C4-2B (cell line): ENCODE data around the gene FCN3.
A peak's percentile ranks its signal among the peaks of the same experiment; 100 is the strongest.

Source experiments
- H3K27ac ChIP-seq: fragments of 450-650 bp; 2 replicates; pipeline ENCODE4 v1.5.1; 2017
- ZFX ChIP-seq: fragments of 450-650 bp; IDR thresholded peaks from 2 replicates; pipeline ENCODE4 v1.6.1; 2017
- TF ChIP-seq, protein P1 (sequence below): fragments of 450-650 bp; conservative IDR thresholded peaks from 2 replicates; pipeline ENCODE4 v1.5.1; 2017; ENCODE audit warnings: mild to moderate bottlenecking

Gene FCN3

DNA sequence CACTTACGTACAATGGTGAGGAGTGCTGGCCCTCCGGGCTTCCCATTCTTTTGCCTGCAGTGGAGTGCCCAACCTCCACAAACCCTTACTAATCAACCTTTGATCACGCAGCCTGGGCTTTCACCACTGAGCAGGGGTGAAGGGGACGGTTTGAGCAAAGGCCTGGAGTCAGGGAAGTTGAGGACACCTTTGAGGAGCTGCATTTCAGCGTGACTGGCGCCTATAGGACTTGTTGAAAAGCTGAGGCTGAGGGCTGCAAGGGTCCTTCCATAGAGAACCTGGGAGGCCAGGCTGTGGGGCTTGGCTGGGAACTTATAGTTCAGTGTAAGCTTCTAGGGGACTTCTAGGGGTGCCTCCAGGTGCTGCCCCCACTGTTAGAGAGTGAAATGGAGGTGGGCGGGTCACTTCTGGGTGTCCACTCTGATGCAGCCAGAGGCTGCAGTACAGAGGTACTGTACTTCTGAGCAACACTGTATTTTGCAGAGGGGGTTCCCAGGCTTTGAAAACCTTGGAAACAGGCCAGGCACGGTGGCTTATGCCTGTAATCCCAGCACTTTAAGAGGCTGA is 23.0 kb downstream of the FCN3 start:
- TF ChIP-seq, protein P1, sequence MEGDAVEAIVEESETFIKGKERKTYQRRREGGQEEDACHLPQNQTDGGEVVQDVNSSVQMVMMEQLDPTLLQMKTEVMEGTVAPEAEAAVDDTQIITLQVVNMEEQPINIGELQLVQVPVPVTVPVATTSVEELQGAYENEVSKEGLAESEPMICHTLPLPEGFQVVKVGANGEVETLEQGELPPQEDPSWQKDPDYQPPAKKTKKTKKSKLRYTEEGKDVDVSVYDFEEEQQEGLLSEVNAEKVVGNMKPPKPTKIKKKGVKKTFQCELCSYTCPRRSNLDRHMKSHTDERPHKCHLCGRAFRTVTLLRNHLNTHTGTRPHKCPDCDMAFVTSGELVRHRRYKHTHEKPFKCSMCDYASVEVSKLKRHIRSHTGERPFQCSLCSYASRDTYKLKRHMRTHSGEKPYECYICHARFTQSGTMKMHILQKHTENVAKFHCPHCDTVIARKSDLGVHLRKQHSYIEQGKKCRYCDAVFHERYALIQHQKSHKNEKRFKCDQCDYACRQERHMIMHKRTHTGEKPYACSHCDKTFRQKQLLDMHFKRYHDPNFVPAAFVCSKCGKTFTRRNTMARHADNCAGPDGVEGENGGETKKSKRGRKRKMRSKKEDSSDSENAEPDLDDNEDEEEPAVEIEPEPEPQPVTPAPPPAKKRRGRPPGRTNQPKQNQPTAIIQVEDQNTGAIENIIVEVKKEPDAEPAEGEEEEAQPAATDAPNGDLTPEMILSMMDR, result no peak
- no peak for TF ChIP-seq ZFX
- H3K27ac ChIP-seq, result no peak overlapping the region

DNA sequence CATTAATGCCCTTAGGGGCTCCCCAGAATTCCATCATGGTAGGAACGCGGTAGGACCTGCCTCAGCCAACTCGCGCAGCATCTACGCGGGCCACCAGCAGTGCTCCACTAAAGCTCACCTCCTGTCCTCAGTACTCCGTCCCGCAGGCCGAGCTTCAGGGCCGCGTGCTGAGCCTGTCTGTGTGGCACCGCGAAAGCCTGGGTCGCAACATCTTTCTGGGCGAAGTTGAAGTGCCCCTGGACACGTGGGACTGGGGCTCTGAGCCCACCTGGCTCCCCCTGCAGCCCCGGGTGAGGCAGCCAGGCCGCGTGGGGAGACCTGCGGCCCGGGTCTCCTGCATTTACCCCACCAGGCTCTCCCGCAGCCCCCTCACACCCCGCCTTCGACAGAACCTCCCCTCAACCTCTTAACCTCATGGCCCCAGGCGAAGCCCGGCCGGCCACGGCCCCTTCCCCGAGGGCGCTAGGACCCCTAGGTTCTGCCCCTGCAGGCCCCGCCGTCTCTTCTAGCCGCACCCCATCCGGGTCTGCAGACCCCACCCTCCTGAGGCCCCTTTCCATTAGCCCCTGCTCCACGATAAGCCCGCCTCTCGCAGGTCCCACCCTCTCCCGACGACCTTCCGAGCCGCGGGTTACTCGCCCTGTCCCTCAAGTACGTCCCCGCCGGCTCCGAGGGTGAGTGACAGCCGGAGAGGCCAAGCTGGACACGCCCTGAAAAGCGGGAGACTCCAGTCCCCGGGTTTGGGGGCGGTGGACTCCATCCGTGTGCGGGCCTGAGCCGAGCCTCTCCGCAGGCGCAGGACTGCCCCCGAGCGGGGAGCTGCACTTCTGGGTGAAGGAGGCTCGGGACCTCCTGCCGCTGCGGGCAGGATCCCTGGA is 23.7 kb downstream of the FCN3 start:
- H3K27ac ChIP-seq, result peak overlapping the region; percentile 95
- no peak for TF ChIP-seq ZFX
- TF ChIP-seq, protein P1, result no peak

DNA sequence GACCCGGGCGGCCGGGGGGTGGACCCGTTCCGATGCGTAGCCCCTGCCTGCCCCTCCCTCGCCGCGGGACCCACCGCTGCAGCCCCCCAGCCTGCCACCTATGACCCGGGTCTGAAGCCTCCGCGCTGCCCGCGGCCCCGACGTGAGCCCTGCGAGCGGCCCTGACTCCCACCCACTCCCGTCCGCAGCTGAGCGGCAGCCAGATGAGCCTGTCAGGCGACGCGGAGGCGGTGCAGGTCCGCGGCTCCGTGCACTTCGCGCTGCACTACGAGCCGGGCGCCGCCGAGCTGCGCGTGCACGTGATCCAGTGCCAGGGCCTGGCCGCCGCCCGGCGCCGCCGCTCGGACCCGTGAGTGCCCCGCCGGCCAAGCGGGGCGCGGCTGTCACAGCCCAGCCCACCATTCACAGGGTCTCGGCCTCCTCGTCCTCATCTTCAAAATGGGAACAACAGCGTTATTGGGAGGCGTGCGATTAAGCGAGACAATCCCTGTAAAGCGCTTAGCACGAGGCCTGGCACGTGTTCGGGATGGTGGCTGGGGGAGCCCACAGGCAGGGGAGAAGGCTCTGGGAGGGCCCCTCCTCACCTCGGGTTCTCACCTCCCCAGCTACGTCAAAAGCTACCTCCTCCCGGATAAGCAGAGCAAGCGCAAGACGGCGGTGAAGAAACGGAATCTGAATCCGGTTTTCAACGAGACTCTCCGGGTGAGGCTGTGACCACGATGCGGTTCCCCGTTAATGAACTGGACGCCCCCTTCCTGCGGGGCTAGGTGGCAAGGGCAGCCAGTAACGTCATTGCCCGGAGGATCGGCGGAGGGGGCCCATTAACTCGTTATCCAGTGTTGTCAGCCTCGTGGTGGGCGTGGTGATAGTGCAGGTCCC is 24.6 kb downstream of the FCN3 start:
- TF ChIP-seq, protein P1, result no peak
- peak; percentile 73; the same call in 1 of the 2 replicates for TF ChIP-seq ZFX
- H3K27ac ChIP-seq, result peak overlapping the region; percentile 95

DNA sequence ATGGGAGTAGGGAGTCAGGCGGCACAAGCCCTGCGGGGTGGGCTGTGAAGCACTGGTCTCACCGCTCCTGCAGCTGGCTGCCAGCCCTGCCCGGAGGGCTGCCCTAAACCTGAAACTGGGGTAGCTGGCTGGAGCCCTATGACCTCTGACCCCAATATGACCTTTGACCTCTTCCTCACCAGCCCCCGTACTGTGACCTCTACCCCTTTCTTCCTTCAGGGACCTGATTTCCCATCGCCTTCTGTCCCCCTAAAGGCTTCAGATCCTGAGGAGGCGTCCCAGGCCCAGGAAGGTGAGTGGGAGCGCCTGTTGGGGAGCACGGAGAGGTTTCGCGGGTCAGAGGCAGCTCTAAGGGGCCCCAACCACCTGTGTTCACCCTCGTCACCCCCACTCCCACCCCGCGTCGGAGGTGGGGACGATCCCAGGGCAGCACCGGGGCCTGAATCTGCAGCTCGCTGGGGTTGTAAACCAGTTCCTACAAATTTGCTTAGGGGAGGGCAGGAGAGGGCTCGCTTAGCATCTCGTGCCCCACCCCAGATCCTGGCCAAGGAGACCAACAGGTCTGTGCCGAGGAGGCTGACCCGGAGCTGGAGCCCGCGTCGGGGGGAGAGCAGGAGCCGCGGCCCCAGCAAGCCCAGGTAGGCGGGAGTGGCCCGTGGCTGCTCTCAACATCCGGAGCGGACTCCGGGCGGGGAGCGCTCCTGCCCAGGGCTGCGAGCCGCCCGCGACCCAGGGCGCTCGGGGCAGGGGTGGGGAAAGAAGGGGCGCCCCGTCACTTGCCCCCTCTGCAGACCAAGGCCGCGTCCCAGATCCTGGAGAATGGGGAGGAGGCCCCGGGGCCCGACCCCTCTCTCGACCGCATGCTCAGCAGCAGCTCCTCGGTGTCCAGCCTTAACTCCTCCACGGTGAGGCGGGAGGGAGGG is 25.5 kb downstream of the FCN3 start:
- no peak for TF ChIP-seq ZFX
- TF ChIP-seq, protein P1, result no peak
- H3K27ac ChIP-seq, result peak overlapping the region; percentile 95

DNA sequence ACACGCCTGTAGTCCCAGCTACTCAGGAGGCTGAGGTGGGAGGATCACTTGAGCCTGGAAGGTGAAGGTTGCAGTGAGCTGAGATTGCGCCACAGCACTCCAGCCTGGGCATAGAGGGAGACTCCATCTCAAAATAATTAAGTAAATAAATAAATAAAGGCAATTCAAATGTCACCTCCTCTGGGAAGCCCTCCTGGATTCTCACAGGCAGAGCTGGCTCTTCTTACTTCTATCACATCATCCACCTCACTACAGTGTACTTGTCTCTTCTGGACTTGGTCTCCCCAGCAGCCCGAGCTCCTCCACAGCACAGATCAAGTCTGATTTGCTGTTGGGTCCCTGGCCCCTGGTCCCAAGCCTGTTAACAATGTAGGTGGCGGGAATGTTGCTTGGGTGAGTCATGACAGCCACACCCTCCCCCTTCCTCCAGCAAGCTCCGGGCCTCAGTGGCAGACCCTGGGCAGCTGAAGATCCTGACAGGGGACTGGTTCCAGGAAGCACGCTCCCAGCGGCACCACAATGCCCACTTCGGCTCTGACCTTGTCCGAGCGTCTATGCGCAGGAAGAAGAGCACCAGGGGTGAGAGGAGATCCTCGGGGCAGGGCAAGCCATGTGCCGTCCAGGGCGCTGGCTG is 27.5 kb downstream of the FCN3 start:
- TF ChIP-seq ZFX, result no peak
- TF ChIP-seq, protein P1, result no peak
- no peak overlapping the region for H3K27ac ChIP-seq

DNA sequence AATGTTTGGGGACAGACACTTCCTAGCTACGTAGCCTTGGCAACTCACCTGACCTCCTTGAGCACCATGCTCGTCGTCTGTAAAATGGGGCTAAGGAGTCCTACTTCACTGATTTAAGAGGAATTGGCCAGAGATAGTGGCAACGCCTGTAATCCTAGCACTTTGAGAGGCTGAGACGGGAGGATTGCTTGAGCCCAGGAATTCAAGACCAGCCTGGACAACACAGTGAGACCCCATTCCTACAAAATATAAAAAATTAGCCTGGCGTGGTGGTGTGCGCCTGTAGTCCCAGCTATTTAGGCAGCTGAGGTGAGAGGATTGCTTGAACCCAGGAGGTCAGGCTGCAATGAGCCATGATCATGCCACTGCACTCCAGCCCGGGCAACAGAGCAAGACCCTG is 28.3 kb downstream of the FCN3 start:
- H3K27ac ChIP-seq, result no peak overlapping the region
- TF ChIP-seq ZFX, result no peak
- TF ChIP-seq, protein P1, result no peak
